RWPE1 (cell line): ENCODE results near the gene SMIM35.

Experiments
- CTCF ChIA-PET: fragments of 350-600 bp; sonication (Branson Sonifier 250); formaldehyde crosslinking; extraction: SDS; loops from one replicate; lab custom pipeline; 2021; lab: Yijun Ruan, JAX
- POLR2A ChIA-PET: fragments of 400-600 bp; formaldehyde crosslinking; extraction: SDS; loops from one replicate; lab custom pipeline; 2020; ENCODE audit warnings: antibody characterized with exemption; ENCODE audit not compliant: low non-redundant PET; lab: Yijun Ruan, JAX
- DNase-seq: peaks from one replicate; pipeline ENCODE4 v3.0.0; 2012; ENCODE audit warnings: low spot score
- H3K27ac ChIP-seq: fragments of 450-650 bp; 2 replicates; pipeline ENCODE4 v1.5.1; 2017
- TF ChIP-seq, protein P1 (sequence below): fragments of 450-650 bp; conservative IDR thresholded peaks from 2 replicates; pipeline ENCODE4 v1.5.1; 2017; ENCODE audit warnings: low read depth, mild to moderate bottlenecking

Gene SMIM35

DNA sequence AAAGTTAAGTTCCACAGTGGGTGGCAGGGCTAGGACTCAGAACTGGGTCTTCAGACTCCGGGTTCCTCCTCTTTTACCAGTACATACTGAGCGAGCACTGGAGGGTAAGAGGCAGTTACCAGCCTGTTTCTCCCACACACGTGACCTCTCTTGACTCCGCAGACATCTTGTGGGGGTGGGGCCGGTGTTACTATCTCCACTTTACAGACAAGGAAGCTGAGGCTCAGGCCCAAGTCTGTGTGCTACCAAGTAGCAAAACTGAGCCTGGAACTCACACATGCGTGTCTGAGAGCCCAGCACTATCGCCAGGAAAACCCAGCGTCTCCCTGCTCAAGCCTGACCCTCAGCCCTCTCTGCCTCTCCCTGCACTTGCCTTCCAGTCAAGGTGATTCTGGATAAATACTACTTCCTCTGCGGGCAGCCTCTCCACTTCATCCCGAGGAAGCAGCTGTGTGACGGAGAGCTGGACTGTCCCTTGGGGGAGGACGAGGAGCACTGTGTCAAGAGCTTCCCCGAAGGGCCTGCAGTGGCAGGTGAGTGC is 16.0 kb upstream of the SMIM35 start:
- TF ChIP-seq, protein P1, sequence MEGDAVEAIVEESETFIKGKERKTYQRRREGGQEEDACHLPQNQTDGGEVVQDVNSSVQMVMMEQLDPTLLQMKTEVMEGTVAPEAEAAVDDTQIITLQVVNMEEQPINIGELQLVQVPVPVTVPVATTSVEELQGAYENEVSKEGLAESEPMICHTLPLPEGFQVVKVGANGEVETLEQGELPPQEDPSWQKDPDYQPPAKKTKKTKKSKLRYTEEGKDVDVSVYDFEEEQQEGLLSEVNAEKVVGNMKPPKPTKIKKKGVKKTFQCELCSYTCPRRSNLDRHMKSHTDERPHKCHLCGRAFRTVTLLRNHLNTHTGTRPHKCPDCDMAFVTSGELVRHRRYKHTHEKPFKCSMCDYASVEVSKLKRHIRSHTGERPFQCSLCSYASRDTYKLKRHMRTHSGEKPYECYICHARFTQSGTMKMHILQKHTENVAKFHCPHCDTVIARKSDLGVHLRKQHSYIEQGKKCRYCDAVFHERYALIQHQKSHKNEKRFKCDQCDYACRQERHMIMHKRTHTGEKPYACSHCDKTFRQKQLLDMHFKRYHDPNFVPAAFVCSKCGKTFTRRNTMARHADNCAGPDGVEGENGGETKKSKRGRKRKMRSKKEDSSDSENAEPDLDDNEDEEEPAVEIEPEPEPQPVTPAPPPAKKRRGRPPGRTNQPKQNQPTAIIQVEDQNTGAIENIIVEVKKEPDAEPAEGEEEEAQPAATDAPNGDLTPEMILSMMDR: no peak
- no peak overlapping the region for H3K27ac ChIP-seq
- DNase-seq: no peak
- ChIA-PET POLR2A (no interaction called here), CTCF (no interaction called here)

DNA sequence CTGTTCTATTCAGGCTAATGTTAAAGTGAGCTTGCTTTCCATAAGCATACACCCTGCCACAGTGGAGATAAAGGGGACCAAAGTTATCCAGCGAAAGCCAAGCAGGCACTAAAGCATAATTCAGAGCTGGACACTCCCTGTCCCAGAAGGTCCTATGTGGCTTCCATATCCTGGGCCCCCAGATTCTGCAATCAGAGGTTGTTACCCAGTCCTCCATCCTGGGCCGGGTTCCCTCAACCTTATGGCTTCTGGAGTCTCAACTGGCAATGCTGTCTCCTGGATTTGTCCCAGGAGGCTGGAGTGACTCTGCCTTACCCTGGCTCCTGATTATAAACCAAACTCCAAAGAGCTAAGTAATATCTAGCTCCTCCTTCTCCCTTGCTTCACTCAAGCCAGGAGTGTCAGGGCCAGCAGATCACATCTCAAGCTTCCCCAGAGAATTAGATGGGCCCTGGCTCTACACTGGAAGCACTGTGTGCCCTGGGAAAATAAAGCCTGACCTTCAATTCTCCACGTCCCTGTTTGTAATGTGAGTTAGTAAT is 14.0 kb upstream of the SMIM35 start:
- ChIA-PET POLR2A (interaction anchor here (0.6 kb wide), 1 partner anchor 312 kb away, joined by 3 read pairs; no protein-coding TSS in a partner anchor), CTCF (no interaction called here)
- no peak for DNase-seq
- H3K27ac ChIP-seq: no peak overlapping the region
- TF ChIP-seq, protein P1: no peak

DNA sequence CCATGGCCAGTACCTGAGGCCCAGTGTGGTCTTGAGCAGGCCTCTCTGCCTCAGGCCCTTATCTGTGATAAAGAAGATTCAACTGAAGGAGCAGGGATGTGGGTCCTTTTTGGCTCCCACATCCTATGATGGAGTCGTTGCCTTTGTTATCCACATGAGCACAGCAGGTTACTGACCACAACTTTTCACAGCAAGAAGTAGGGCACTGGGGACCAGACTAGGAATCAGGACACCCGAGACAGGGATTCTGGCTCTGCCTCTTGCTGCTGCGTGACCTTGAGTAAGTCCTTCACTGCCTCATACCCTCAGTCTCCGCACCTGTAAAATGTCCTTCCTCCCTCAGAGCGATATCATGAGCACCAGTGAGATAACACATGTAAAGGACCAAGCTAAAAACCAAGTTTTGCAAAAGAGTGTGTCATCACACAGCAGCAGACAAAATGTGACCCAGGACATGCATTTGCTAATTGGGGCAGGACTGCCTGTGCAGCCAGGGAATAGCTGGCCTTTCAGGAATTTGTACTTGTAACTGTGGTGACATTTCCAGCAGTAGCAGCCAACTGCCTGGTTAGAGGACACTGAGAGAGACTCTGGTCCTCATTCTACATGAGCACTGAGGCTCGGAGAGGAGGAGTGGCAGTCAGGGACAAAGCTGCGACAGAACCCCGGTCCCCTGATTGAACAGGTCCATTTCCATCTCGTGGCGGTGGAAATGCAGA is 13.2 kb upstream of the SMIM35 start:
- POLR2A ChIA-PET: interaction anchor here (0.6 to 0.7 kb wide), 2 partner anchors 13 to 311 kb away, joined by 3 read pairs; no protein-coding TSS in a partner anchor
- CTCF ChIA-PET: no interaction called here
- no peak overlapping the region for H3K27ac ChIP-seq
- TF ChIP-seq, protein P1: no peak
- DNase-seq: no peak

DNA sequence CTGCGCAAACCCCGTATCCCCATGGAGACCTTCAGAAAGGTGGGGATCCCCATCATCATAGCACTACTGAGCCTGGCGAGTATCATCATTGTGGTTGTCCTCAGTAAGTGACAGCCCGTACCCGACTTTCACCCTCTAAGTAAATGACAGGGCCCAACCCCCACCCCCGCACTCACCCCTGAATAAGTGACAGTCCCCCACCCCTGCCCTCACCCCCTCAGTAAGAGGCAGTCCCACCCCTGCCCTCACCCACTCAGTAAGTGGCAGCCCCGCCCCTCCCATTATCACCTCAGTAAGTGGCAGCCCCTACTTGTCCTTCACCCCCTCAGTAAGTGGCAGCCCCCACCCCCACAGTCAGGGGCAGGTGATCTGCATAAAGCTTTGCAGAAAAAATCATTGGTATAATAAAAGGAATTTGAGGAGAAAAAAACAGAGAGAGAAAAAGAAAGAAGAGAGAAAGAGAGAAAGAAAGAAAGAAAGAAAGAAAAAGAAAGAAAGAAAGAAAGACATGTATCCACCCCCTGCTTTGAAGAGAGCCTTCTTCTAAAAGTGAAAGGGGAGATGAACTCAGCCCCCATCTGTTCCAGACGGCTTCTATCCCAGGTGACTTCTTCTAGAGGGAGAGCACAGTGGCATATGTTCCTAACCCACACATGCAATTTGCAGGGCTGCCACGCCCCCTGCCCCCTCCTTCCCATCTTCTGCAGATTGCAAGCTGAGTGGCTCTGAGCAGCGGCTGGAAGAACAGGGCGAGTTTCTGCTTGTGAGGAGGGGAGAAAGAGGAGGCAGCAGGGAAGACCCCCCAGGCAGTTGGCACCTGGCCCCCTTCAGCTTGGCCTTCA is 12.5 kb upstream of the SMIM35 start:
- CTCF ChIA-PET: no interaction called here
- no peak overlapping the region for H3K27ac ChIP-seq
- TF ChIP-seq, protein P1: no peak
- DNase-seq: no peak
- POLR2A ChIA-PET: interaction anchor here (0.7 kb wide), 1 partner anchor 12 kb away, joined by 3 read pairs; no protein-coding TSS in a partner anchor

DNA sequence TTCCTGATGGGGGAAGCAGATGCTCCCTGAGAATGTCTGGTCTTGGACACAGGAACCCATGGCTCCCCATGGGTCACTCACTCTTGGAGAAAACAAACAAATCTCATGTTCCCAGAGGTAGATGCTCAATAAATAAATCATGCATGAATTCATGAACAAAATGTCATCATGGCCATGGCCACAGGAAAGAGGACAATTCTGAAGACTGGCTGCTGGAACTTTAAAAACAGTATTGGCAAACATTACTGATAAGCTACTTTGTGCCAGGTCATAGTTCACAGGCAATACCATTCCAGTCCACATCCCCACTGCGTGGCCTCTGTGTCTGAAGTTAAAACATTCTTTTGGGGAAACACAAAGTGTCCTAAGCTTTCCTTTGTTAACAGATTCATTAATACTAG is 9.2 kb upstream of the SMIM35 start:
- TF ChIP-seq, protein P1: no peak
- H3K27ac ChIP-seq: no peak overlapping the region
- DNase-seq: no peak
- CTCF ChIA-PET: no interaction called here
- POLR2A ChIA-PET: no interaction called here

DNA sequence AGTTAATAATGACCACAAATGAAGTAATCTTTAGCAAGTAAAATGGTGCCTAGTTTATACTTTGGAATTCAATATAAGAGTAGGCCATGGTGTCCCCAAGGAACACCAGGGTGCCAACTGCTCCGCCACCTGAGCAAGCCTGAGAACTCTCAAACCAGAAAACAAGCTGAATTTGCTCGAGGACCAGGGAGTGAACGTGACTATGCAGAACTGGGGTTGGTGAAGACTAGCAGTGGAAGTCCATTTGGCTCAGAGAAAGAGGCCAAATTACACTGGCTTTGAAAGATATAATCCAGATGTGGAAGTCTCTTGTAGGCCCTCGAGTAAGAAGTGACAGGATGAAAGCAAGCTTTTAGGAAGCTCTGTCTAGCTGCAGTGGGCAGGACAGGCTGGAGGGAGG is 8.7 kb upstream of the SMIM35 start:
- ChIA-PET POLR2A (no interaction called here), CTCF (no interaction called here)
- no peak for DNase-seq
- TF ChIP-seq, protein P1: no peak
- no peak overlapping the region for H3K27ac ChIP-seq
